IPS-11a (cell line): ENCODE results near the gene CETP.

Source experiments
- H3K4me3 ChIP-seq: one replicate; pipeline ENCODE4 v1.5.1; 2013; ENCODE audit warnings: low read depth, low read length, control low read depth

The CETP gene

GRCh38 chr16:57016831-57017230, 55.1 kb downstream of the CETP start:
- no peak overlapping the region for H3K4me3 ChIP-seq

GRCh38 chr16:57017251-57017650, 55.5 kb downstream of the CETP start:
- no peak overlapping the region for H3K4me3 ChIP-seq

DNA sequence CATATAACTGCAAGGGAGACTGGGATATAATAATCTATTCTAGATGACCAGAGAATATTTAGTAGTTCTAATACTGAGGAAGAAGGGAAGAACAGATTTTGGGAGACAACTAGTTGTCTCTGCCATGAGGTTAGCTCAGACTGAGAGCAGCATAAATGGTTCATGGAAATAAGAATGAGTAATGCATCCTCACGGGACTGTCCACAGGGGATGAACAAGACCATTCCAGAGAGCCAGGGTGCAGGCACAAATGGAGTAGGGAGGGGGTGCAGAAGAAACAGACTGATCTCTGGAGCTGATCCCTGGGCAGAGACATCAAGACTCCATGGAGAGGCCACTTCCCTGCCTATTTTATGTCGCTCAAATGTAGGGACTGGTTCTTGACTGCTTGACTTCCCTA, 58.0 kb downstream of the CETP start:
- no peak overlapping the region for H3K4me3 ChIP-seq

- no peak overlapping the region for H3K4me3 ChIP-seq
Observed at GRCh38 chr16:57020651-57021050, 58.9 kb downstream of the CETP start.

DNA sequence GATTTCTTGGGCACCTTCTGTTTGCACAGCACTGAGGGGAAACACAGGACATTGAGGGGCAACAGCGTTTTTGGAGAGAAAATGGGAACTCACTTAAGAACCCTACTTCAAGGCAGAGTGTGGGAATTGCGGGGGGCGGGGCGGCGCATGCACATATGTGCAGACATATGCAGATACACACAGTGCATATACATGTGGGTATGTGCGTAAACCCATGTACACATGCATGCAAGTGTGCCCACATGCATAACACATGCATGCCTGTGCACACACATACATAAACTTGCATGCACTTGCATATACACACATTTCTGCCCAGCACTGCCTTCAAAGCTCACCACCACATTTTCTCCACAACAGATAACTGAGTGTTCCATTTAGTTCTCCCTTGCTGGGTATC, 60.0 kb downstream of the CETP start:
- no peak overlapping the region for H3K4me3 ChIP-seq

DNA sequence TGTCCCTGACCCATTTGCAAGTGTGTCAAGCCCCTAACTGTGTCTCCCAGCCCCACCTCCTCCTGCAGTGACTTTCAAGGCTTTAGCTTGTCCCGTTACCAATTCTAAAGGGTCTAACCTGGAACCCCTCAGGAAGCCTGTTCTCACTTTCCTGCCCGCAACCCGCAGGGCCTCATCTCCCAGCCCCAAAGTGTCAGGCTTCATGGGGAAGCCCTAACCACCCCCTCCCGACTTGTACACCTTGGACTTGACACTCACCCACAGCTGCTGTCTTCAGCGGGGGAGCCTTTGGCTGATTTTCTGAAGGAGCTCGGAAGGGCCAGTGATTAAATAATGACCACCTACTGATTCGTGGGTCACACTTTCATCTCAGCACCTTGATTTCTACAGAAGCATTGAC, 60.7 kb downstream of the CETP start:
- H3K4me3 ChIP-seq, result no peak overlapping the region

- no peak overlapping the region for H3K4me3 ChIP-seq
Observed at GRCh38 chr16:57023541-57024249, 61.9 kb downstream of the CETP start.

DNA sequence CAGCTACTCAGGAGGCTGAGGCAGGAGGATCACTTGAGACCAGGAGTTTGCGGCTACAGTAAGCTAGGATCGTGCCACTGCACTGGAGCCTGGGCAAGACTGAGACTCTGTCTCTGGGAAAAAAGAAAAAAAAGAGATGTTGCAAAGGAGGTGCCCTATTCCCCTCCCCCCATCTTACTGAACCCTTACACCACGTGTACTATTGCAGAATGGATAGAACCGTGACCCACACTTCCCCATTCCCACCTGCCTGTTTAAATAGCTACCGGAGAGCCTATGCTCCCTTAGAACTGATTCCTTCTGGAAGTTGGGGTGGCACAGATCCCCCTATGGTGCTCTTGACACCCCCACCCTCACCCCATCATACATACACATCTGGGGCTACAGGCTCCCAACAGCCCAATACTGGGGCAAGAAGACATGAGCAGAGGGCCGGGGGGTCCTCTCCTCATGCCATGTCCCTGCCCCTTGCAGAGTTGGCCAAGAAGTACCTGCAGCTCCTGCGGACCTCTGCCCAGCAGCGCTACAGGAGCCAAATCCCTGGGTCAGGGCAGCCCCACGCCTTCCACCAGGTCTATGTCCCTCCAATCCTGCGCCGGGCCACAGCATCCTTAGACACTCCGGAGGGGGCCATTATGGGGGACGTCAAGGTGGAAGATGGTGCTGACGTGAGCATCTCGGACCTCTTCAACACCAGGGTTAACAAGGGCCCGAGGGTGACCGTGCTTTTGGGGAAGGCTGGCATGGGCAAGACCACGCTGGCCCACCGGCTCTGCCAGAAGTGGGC, 63.3 kb downstream of the CETP start:
- H3K4me3 ChIP-seq, result no peak overlapping the region

- no peak overlapping the region for H3K4me3 ChIP-seq
Observed at GRCh38 chr16:57025941-57026777, 64.4 kb downstream of the CETP start.

DNA sequence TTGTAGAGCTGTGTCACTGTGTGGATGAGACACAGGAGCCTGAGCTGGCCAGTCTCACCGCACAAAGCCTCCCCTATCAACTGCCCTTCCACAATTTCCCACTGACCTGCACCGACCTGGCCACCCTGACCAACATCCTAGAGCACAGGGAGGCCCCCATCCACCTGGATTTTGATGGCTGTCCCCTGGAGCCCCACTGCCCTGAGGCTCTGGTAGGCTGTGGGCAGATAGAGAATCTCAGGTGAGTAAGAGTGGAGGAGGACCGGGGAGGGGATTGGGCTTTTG, 65.0 kb downstream of the CETP start:
- H3K4me3 ChIP-seq, result no peak overlapping the region

GRCh38 chr16:57027067-57027466, 65.3 kb downstream of the CETP start:
- H3K4me3 ChIP-seq, result no peak overlapping the region

- H3K4me3 ChIP-seq, result no peak overlapping the region
Observed at GRCh38 chr16:57028086-57028485, 66.3 kb downstream of the CETP start.

GRCh38 chr16:57029161-57030160, 67.7 kb downstream of the CETP start:
- H3K4me3 ChIP-seq, result no peak overlapping the region

DNA sequence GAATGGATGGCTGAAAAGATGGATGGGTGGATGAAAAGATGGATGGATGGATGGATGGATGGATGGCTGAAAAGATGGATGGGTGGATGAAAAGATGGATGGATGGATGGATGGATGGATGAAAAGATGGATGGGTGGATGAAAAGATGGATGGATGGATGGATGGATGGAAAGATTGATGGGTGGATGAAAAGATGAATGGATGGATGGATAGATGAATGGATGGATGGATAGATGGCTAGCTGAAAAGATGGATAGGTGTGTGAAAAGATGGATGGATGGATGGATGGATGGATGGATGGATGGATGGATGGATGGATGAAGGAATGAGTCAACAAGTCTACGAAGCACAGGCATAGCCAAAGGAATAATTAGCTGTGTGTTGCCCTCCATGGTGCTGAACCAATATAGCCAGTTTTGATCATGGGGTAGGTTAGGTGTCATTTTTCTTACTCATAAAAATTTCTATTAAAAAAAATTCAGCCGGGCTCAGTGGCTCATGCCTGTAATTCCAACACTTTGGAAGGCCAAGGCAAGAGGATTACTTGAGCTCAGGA, 68.7 kb downstream of the CETP start:
- no peak overlapping the region for H3K4me3 ChIP-seq

GRCh38 chr16:57031156-57031555, 69.4 kb downstream of the CETP start:
- no peak overlapping the region for H3K4me3 ChIP-seq

DNA sequence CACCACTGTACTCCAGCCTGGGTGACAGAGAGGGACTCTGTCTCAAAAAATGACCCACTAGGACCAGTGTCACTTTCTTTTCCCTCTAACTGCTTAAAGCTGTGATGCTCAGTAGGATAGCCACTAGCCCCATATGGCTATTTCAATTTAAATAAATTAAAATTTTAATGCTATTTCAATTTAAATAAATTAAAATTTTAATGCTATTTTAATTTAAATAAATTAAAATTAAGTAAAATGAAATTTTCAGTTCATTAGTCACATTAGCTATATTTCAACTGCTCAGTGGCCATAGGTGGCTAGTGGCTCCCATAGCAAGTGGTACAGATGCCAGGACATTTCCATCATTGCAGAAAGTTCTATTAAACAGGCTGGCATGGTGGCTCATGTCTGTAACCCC, 70.6 kb downstream of the CETP start:
- H3K4me3 ChIP-seq, result no peak overlapping the region

DNA sequence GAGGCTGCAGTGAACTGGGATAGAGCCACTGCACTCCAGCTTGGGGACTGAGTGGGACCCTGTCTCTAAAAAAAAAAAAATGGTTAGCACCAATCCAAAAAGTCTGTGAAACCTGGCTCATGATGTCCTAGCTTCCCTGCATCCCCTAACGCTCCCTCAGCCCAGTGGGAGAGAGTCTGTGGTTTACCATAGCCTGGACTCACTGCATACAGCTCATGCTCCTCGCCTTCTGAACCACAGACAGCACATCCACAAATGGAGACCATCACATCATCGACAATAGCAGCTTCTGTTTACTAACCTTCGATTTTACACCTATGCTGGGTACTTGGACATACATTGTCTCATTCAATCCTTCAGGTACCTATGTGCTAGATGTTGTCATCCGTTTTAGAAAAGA, 71.2 kb downstream of the CETP start:
- H3K4me3 ChIP-seq, result no peak overlapping the region
